ENCODE measurements around the gene KLHL7.
"Not testable (repeated sequence)": the region's sequence is repeated elsewhere in the genome, so short reads cannot be mapped to it uniquely, and the experiment has no call there.

The KLHL7 gene

GRCh38 chr7:23224364-23224763 is 118.8 kb downstream of the KLHL7 start:
- not testable (repeated sequence) for DNase-seq

GRCh38 chr7:23226844-23227450 is 121.4 kb downstream of the KLHL7 start:
- DNase-seq: peak; percentile 57

Measured in GDM1 (cell line).